GM12874 (cell line): ENCODE measurements around the gene PTPRC.

Source experiments
- TF ChIP-seq, protein P1 (sequence below): IDR thresholded peaks from 2 replicates; pipeline ENCODE4 v1.5.1; 2011; ENCODE audit warnings: low read depth, mild to moderate bottlenecking, control low read depth, low read length, moderate library complexity; ENCODE audit not compliant: insufficient read depth

Gene PTPRC

DNA sequence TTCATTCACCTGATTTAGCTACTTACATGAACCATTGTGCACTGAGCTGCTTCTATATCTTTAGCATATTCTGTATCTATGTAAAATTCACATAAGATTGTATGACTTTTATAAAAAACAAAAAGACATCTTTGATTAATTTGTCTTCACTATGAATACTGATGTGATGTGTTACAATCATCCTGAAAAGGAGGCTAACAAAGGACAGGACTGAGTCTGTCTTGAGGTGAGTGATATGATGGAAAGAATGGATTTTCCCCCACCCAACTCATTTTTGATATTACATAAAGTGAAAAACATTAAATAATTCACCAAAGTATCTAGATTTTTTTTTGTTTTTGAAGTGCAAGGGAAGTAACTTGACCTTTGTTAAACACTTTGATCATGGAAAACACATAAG, 9.8 kb downstream of the PTPRC start:
- TF ChIP-seq, protein P1, sequence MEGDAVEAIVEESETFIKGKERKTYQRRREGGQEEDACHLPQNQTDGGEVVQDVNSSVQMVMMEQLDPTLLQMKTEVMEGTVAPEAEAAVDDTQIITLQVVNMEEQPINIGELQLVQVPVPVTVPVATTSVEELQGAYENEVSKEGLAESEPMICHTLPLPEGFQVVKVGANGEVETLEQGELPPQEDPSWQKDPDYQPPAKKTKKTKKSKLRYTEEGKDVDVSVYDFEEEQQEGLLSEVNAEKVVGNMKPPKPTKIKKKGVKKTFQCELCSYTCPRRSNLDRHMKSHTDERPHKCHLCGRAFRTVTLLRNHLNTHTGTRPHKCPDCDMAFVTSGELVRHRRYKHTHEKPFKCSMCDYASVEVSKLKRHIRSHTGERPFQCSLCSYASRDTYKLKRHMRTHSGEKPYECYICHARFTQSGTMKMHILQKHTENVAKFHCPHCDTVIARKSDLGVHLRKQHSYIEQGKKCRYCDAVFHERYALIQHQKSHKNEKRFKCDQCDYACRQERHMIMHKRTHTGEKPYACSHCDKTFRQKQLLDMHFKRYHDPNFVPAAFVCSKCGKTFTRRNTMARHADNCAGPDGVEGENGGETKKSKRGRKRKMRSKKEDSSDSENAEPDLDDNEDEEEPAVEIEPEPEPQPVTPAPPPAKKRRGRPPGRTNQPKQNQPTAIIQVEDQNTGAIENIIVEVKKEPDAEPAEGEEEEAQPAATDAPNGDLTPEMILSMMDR, result no peak

DNA sequence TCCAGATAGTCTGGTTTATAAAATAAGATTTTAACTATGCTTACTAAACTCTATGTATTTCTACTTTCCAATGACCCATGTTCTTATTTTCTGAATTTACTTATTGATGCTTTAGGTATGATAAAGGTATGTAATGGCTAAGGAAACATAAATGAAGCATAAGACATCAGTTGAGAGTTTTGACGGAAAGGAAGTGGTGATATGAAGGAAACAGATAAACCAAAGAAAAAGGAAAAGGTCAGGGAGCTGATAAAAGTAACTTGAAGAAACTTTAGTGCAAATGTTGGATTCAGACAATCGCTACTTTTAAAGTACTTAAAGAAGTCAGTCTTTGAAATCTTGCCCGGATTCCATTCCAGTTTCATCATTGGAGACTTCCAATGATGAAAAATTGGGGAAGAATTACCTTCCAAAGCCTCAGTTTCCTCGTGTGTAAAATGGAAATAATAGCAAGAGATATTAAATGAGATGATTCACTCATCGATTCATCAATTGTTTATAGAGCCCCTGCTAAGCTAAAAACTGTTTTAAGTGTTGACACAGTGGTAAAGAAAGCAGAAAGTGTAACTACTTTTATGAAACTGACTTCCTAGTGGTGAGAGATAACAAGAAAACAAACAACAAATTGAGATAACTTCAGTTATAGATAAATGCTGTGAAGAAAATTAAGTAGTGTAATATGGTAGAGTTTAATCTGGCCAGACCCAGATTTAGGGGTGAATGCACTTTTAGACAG, 10.6 kb downstream of the PTPRC start:
- TF ChIP-seq, protein P1, result no peak

DNA sequence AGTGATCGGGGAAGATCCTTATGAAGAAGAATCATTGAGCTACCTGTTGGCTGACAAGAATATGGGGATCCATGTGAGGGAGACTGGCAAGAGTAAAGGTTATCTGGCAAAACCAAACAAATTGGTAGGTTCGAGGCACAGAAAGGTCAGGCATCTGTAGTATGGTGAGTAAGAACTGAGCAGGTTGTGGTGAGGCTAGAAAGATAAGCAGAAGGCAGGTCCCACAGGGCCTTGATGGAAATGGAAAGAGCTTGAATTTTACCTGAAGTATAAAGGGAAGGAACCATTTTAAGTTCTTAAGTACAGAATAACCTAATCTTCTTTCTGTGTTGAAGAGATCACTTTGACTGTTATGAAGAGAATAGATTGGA, 11.1 kb downstream of the PTPRC start:
- TF ChIP-seq, protein P1, result no peak

DNA sequence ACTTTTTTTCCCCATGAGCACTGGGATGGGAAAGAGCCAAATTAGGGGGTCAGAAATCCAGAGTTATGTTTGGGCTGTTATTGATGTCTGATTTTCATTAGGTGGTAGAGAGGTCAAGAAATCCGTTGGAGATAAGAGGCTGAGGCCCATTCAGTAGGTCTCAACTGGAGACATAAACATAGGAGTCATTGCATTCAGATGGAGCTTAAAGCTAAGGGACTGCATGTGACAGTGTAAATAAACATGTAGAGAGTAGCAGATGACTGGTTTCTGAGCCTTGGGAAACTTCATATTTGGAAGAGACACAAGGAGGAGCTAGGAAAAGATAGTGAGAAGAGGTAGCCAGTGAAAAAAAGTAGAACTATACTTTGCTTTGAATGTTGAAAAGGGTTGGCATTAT, 11.7 kb downstream of the PTPRC start:
- TF ChIP-seq, protein P1, result no peak

DNA sequence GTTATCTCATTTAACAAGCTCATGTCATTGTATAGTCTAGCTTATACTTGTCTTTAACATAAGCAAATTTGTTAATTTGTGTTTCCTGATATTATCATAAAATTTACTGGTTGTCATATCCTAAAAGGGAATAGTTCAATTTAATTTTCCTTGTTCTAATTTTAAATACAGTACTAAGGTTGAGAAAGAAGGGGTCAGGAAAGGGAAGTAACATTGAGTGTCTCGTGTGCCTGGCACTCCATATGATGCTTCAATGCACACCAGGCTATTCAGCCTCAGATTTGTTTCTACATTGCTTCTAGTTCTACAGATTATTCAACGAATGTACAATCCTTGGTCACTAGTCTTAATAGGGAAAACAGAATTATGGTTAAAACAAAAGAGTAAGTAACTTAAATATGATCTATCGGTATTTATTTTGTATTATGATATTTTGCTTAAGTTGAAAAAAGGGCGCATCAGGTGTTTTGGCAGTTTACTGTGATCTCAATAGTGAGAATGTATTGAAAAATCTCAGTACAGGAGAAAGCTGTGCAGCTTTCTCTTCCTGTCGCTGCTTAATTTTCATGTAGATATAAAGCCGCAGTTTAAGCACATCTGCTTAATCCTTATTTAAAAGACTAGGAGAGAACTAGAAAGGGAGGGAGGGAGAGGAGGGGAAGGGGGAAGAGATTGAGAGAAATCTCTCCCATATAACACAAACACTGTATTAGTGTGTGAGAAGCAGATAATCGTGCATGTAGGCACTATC, 13.0 kb downstream of the PTPRC start:
- TF ChIP-seq, protein P1, result no peak

DNA sequence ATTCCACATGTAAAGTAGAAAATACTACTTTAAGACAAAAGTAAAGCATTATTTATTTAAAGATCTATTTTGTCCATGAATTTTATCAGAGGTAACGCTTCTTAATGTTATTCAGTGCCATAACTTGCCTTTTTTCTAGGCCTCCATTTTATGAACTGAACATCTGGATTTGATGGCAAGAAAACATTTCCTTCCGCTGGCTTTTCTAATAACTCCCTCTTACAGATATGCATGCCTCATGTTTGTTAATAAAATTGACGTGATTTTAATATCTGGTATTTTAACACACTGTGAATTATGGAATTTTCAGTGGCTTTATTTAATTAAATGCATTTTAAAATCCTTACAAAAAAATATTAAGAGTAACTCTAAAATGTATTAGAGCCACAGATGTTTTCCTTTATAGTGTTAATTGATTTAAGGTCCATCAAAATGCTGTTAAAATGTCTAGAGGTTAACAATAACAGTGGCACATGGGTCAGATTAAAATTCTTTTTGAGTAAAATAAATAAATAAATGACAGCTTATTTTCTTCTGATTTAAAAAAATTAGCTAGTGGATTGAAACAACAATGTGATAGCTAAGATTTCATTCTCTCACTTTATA, 15.1 kb downstream of the PTPRC start:
- TF ChIP-seq, protein P1, result no peak

DNA sequence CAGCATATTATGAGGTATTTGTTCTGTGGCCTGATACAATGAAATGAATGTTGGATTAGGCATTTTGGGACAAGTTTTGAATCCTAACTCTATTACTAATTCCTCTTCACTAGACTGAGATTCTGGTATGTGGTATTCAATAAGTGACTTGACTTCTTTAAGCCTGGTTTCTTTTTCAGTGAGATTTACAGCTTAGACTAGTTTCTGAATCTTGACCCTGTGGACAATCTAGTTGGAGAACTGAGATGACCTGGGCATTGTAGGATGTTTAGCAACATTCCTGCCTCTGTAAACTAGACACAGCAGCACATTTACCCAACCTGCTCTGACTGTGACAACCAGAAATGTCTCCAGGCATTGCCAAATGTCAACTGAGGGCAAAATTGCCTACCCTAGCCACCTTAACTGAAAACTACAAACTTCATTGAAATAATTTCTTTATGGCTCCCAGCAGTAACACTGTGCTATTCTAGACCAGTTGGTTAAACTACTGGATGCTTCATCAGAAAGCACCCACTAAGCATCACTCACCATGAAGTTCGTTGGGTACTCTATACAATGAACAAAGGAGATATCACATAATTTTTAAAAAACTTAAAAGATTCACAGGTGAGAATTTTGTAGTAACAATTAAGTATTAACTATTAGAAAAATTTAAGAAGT, 16.8 kb downstream of the PTPRC start:
- TF ChIP-seq, protein P1, result no peak
